Epithelial cell of proximal tubule (primary cell): ENCODE measurements around the gene SPPL2B. TPM values are rescaled to one million over a fixed set of nuclear protein-coding genes. Genes with fewer than 3 reads are reported as not detected.
"Not testable (repeated sequence)": the region's sequence is repeated elsewhere in the genome, so short reads cannot be mapped to it uniquely, and the experiment has no call there.

ENCODE experiments used
- DNase-seq: peaks from one replicate; pipeline ENCODE4 v3.0.0-alpha.2; 2011; ENCODE audit warnings: low read depth
- H3K4me3 ChIP-seq: 2 replicates; pipeline ENCODE4 v1.5.1; 2011; ENCODE audit warnings: low read depth, mild to moderate bottlenecking, low read length
- total RNA-seq: library from RNA; depleted of rRNA; stranded (reverse); fragments of >200 nt; gene quantifications from 2 replicates; pipeline ENCODE4 v1.2.3, GENCODE V29; 2015
- TF ChIP-seq, protein P1 (sequence below): conservative IDR thresholded peaks from 2 replicates; pipeline ENCODE4 v1.5.1; 2012; ENCODE audit warnings: low read depth, mild to moderate bottlenecking, low read length

Gene SPPL2B
- total RNA-seq, 1 donor from 2014 or later, result 30.6 TPM

DNA sequence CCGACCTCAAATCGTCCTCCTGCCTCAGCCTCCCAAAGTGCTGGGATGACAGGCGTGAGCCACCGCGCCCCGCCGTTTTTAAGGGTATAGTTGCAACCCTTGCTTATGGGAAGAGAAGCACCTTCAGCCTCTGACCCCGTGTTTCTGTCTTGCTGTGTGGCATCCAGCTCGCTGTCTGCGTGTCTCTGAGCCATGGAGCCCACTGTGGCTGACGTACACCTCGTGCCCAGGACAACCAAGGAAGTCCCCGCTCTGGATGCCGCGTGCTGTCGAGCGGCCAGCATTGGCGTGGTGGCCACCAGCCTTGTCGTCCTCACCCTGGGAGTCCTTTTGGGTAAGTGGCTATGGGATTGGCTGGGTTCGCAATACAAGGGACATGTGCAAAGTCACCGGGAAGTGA lies 61.1 kb downstream of the SPPL2B start:
- TF ChIP-seq, protein P1, sequence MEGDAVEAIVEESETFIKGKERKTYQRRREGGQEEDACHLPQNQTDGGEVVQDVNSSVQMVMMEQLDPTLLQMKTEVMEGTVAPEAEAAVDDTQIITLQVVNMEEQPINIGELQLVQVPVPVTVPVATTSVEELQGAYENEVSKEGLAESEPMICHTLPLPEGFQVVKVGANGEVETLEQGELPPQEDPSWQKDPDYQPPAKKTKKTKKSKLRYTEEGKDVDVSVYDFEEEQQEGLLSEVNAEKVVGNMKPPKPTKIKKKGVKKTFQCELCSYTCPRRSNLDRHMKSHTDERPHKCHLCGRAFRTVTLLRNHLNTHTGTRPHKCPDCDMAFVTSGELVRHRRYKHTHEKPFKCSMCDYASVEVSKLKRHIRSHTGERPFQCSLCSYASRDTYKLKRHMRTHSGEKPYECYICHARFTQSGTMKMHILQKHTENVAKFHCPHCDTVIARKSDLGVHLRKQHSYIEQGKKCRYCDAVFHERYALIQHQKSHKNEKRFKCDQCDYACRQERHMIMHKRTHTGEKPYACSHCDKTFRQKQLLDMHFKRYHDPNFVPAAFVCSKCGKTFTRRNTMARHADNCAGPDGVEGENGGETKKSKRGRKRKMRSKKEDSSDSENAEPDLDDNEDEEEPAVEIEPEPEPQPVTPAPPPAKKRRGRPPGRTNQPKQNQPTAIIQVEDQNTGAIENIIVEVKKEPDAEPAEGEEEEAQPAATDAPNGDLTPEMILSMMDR, result no peak
- no peak overlapping the region for H3K4me3 ChIP-seq
- DNase-seq, result no peak

DNA sequence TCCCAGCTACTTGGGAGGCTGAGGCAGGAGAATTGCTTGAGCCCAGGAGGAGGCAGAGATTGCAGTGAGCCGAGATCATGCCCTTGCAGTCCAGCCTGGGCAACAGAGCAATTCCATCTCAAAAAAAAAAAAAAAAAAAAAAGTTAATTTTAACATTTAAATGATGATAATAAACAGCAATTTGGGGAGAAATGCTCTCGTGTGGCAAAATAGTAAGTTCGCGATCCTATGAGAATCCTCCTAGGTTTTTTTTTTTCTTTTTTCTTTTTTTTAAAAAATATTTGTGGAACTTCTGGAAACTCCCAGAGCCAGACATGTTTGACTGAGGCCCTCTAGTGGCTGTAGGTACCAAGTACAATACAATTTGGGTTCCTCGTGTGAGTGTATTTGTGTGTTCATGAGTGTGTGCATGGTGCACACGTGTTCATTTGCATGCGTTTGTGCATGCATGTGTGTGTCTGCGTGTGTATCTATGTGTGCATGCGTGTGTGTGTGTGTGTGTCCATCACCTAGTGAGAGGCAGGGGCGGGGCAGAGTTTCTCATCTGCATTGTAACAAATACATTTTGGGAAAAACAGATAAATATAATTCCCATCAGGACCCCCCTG lies 62.7 kb downstream of the SPPL2B start:
- peak; percentile 7 for DNase-seq
- H3K4me3 ChIP-seq, result no peak overlapping the region
- TF ChIP-seq, protein P1, result peak; percentile 88

DNA sequence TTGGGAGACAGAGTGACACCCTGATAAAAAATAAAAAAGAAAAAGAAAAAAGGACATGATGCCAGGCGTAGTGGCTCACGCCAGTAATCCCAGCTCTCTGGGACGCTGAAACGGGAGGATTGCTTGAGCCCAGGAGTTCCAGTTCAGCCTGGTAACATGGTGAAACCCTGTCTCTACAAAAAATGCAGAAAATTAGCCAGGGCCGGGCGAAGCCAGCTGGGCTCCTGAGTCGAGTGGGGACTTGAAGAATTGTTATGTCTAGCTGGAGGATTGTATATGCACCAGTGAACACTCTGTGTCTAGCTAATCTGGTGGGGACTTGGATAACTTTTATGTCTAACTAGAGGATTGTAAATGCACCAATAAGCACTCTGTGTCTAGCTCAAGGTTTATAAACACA lies 63.9 kb downstream of the SPPL2B start:
- no peak overlapping the region for H3K4me3 ChIP-seq
- TF ChIP-seq, protein P1, result no peak
- no peak for DNase-seq

DNA sequence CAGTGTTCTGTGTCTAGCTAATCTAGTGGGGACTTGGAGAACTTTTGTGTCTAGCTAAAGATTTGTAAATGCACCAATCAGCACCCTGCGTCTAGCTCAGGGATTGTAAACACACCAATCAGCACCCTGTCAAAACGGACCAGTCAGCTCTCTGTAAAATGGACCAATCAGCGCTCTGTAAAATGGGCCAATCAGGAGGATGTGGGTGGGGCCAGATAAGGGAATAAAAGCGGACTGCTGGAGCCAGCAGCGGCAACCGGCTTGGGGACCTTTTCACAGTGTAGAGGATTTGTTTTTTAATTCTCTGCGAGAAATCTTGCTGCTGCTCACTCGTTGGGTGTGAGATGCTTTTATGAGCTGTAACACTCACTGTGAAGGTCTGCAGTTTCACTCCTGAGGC lies 64.4 kb downstream of the SPPL2B start:
- DNase-seq, H3K4me3 ChIP-seq: not testable (repeated sequence)

DNA sequence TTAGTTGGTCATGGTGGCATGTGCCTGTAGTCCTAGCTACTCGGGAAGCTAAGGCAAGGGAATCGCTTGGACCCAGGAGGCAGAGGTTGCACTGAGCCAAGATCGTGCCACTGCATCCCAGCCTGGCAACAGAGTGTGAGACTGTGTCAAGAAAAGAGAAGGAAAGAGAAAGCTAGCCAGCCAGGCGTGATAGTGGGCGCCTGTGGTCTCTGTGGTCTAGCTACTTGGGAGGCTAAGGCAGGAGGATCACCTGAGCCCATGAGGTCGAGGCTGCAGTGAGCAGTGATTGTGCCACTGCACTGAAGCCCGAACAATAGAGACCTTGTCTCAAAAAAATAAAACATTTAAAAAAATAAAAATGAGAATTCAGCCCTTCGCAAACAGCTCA lies 65.6 kb downstream of the SPPL2B start:
- no peak overlapping the region for H3K4me3 ChIP-seq
- DNase-seq, result no peak
- TF ChIP-seq, protein P1, result no peak

DNA sequence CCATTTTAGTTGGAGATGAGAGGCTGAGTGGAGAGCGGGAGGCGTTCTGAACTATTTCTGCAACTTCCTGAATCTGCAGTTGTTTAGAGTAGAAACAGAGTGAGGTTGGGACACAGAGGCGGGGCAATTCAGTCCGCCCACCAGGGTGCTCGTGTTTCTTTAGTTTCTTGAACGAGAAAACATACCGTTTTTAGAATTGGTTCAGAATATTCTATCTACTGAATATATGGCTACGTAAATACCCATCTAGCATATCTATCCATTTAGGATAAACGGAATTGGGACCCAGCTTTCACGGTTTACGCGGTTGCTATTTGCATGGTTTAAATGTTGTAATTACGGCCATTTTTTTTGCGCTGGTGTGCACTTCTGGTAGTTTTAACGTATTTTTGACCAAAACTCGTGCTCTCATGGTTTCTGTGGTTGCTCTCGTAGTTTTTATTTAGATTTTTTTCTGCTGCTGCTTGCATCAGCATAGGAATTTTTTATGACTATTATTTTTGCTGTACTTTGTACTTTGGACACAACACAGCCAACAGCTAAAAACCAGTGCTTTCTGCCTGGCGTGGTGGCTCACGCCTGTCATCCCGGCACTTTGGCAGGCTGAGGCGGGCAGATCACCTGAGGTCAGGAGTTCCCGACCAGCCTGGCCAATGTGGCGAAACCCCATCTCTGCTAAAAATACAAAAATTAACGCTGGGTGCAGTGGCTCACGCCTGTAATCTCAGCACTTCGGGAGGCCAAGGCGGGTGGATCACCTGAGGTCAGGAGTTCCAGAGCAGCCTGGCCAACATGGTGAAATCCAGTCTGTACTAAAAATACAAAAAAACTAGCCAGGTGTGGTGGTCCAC lies 66.2 kb downstream of the SPPL2B start:
- TF ChIP-seq, protein P1, result no peak
- no peak for DNase-seq

DNA sequence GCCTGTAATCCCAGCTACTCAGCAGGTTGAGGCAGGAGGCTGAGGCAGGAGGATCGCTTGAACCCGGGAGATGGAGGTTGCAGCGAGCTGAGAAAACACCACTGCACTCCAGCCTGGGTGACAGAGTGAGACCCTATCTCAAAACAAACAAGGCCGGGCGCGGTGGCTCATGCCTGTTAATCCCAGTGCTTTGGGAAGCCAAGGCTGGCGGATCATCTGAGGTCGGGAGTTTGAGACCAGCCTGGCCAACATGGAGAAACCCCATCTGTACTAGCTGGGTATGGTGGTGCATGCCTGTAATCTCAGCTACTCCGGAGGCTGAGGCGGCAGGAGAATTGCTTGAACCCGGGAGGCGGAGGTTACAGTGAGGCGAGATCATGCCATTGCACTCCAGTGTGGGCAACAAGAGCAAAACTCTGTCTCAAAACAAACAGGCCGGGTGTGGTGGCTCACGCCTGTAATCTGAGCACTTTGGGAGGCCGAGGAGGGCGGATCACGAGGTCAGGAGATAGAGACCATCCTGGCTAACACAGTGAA lies 66.9 kb downstream of the SPPL2B start:
- not testable (repeated sequence) for DNase-seq, H3K4me3 ChIP-seq

More for the DNA sequence above, 66.2 kb downstream of the SPPL2B start:
- no peak overlapping the region for H3K4me3 ChIP-seq

DNA sequence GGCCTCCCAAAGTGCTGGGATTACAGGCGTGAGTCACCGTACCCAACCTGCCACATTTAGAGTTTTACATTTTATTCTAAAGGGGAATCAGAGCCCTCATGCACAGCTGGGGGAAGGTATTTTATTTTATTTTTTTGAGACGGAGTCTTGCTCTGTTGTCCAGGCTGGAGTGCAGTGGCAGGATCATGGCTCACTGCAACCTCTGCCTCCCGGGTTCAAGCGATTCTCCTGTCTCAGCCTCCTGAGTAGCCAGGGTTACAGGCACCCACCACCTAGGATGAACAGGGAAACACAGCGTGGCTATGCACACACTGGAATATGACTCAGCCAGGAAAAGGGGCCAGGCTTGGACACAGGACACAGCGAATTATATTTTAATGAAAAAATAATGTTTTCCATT lies 68.7 kb downstream of the SPPL2B start:
- H3K4me3 ChIP-seq, DNase-seq: not testable (repeated sequence)
